ENCODE measurements around the gene SMIM44.

GRCh38 chr19:3442487-3443071 lies 40.7 kb downstream of the SMIM44 start:
- TF ChIP-seq CSRNP3 (CRISPR knock-in tag; IDR thresholded peaks at IDR 0.05) (no peak), GLIS3 (CRISPR knock-in tag; IDR thresholded peaks at IDR 0.05) (no peak)

Data from SK-N-SH treated with all-trans-retinoic acid at 6 μM for 48 hours (cell line).